Tracheal epithelial cell (primary cell): ENCODE data around the gene CTLA4. TPM values are rescaled to one million over a fixed set of nuclear protein-coding genes. Genes with fewer than 3 reads are reported as not detected.

ENCODE experiments used
- total RNA-seq: library from RNA; depleted of rRNA; stranded (reverse); fragments of >200 nt; gene quantifications from 2 replicates; pipeline ENCODE4 v1.2.1, GENCODE V29; 2014

Gene CTLA4
- total RNA-seq = not detected in 2 replicates

DNA sequence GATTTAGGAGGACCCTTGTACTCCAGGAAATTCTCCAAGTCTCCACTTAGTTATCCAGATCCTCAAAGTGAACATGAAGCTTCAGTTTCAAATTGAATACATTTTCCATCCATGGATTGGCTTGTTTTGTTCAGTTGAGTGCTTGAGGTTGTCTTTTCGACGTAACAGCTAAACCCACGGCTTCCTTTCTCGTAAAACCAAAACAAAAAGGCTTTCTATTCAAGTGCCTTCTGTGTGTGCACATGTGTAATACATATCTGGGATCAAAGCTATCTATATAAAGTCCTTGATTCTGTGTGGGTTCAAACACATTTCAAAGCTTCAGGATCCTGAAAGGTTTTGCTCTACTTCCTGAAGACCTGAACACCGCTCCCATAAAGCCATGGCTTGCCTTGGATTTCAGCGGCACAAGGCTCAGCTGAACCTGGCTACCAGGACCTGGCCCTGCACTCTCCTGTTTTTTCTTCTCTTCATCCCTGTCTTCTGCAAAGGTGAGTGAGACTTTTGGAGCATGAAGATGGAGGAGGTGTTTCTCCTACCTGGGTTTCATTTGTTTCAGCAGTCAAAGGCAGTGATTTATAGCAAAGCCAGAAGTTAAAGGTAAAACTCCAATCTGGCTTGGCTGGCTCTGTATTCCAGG is at the start of gene CTLA4:
Gene CTLA4 (plus strand): TSS at position 211 of the 640 bp plus-strand sequence. CDS start 172 bp downstream, at position 383.

Other genes with a start within 250 kb of the CTLA4 start
- not detected in 2 replicates for gene CD28, start 161.1 kb upstream of the CTLA4 start, total RNA-seq
- not detected in 2 replicates for gene ICOS, start 69.0 kb downstream of the CTLA4 start, total RNA-seq